Stimulated activated CD4-positive, alpha-beta T cell treated with anti-CD3 and anti-CD28 coated beads, Interleukin-4, amount 100 ng/mL, for 24 hours (primary cell): ENCODE data around the gene NEU4.
"Not testable (repeated sequence)": the region's sequence is repeated elsewhere in the genome, so short reads cannot be mapped to it uniquely, and the experiment has no call there.

Source experiments
- DNase-seq: peaks from one replicate; pipeline ENCODE4 v3.0.0-alpha.2; 2020

Gene NEU4

GRCh38 chr2:241775223-241776177 is 33.5 kb upstream of the NEU4 start:
- DNase-seq, result no peak

GRCh38 chr2:241776336-241777169 is 32.4 kb upstream of the NEU4 start, which contains the start of gene GAL3ST2:
GAL3ST2 (plus strand) TSS chr2:241776822; CDS start chr2:241776956, 134 bp downstream.
- no peak for DNase-seq

- no peak for DNase-seq
Measured at GRCh38 chr2:241777170-241777685, 31.8 kb upstream of the NEU4 start.

GRCh38 chr2:241777686-241778627 is 31.0 kb upstream of the NEU4 start:
- DNase-seq, result no peak

GRCh38 chr2:241780939-241781569 is 27.9 kb upstream of the NEU4 start:
- DNase-seq, result no peak

GRCh38 chr2:241782053-241782452 is 26.9 kb upstream of the NEU4 start:
- DNase-seq, result not testable (repeated sequence)

- no peak for DNase-seq
Measured at GRCh38 chr2:241788135-241788534, 20.9 kb upstream of the NEU4 start.

GRCh38 chr2:241788572-241788971 is 20.4 kb upstream of the NEU4 start:
- peak; percentile 72 for DNase-seq

GRCh38 chr2:241791385-241791784 is 17.6 kb upstream of the NEU4 start:
- DNase-seq, result not testable (repeated sequence)

GRCh38 chr2:241793385-241793784 is 15.6 kb upstream of the NEU4 start:
- DNase-seq, result no peak

GRCh38 chr2:241794250-241794823 is 14.7 kb upstream of the NEU4 start:
- DNase-seq, result no peak

GRCh38 chr2:241795021-241795999 is 13.7 kb upstream of the NEU4 start:
- DNase-seq, result peak; percentile 3

- DNase-seq, result peak; percentile 3
Measured at GRCh38 chr2:241796209-241796608, 12.8 kb upstream of the NEU4 start.

- no peak for DNase-seq
Measured at GRCh38 chr2:241796610-241797138, 12.3 kb upstream of the NEU4 start.

GRCh38 chr2:241797441-241798080 is 11.4 kb upstream of the NEU4 start:
- no peak for DNase-seq

- no peak for DNase-seq
Measured at GRCh38 chr2:241798081-241798630, 10.8 kb upstream of the NEU4 start.

- DNase-seq, result no peak
Measured at GRCh38 chr2:241798631-241799521, 10.1 kb upstream of the NEU4 start.
